Ramos (cell line): ENCODE results near the gene SH3D19.

Experiments
- in situ Hi-C: fragments of 300-500 bp; cut with MboI; formaldehyde crosslinking; loops from one replicate; pipeline ENCODE4 v1.14.3; 2022; ENCODE audit warnings: low sequenced_read_pairs; ENCODE audit not compliant: unreplicated experiment

The SH3D19 gene

DNA sequence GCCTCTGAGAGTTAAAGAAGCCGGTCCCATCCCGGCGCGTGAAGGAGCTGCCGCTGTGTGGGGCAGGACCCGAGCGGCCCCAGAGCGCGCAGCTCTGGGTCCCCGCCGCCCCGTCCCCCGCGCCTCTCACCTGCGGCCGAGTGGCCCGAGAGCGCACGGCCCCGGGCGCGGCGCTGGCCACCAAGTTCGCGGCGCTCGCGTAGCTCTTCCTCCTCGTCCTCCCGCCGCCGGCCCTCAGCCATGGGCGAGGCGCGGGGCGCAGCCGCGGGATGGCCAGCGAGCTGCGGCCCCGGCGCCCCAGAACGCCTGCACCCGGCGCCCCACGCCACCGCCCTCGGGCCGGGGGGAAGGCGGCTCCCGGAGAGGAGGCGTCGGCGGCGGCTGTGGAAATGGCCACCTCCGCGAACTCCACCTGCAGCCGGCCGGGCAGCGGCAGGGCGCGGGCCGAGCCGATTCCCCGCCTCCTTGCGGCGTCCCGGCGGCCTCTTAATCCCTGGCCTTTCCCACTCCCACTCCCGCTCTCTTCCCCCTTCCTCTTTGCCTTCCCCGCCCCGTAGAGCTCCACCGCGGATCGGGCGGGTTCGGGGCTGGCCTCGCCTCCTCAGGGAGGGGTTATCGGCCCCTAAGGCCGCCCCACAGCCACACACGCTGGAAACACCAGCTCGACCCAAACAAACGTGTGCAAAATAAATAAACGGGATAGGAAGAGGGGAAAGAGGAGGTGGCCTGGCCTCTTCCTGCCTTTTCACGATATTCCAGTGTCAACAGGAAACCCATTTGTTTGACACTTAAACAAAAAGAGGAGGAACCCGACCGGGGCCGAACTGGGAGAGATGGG is at the start of gene SH3D19:
TSS of gene SH3D19 (minus strand) at position 495 of the 838 bp plus-strand sequence. CDS start at position 242, 253 bp downstream.
- in situ Hi-C loops: no loop called here

GRCh38 chr4:151362404-151363164 is 37.2 kb upstream of the SH3D19 start:
- in situ Hi-C loops: no loop called here

DNA sequence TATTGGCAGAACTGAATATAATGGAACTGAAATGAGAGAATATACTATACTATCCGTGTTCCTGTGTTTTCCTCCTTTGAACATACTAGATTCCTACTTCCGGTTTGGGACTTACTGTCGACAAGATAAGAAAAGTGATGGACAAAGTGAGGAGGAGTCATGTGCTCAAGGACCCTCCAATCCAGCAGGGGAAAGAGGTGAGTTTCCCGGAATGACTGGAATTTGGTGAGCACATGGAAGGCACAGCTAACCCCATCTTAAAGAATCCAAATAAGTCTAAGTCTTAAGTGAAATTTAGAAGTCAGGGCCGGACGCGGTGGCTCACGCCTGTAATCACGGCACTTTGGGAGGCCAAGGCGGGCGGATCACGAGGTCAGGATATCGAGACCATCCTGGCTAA is 36.6 kb upstream of the SH3D19 start:
- in situ Hi-C loops: no loop called here

GRCh38 chr4:151361126-151361525 is 35.7 kb upstream of the SH3D19 start:
- in situ Hi-C loops: no loop called here

DNA sequence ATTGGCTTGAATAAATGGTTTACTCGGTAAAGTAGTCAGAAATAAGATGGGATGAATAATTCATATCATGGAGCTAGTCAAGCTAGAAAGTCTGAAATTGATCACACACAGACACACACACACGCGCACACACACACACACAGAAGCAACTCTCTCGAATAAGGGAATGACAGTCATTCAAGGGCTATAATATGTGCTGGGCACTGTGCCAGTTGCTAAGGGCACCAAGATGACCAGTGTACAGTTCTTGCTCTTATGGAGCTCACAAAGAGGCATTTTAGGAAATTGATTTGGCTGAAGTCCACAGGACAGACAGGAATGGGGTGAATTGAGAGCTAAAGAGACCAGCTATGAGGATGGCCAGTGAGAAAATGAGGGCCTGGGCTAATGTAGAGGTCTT is 34.2 kb upstream of the SH3D19 start:
- in situ Hi-C loops: no loop called here

- in situ Hi-C loops: no loop called here
Observed at GRCh38 chr4:151358266-151358665, 32.9 kb upstream of the SH3D19 start.

DNA sequence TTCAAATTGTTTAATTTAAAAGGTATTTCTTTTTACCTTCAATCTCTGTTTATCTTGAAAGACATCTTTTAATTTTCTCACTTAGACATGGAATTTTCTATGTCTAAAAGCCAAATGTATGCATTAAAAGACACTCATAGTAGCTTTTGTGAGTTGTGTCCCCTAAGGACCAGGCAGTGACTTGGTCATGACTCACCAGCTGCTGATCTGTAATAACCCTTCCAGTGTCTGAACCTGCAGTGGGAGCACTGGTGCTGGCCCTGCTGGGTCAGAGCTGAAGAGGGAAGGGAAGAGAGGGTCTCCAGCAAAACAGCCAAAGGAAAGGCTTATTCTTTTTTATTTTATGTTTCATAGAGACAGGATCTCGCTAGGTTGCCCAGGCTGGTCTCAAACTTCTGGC is 31.1 kb upstream of the SH3D19 start:
- in situ Hi-C loops: no loop called here

DNA sequence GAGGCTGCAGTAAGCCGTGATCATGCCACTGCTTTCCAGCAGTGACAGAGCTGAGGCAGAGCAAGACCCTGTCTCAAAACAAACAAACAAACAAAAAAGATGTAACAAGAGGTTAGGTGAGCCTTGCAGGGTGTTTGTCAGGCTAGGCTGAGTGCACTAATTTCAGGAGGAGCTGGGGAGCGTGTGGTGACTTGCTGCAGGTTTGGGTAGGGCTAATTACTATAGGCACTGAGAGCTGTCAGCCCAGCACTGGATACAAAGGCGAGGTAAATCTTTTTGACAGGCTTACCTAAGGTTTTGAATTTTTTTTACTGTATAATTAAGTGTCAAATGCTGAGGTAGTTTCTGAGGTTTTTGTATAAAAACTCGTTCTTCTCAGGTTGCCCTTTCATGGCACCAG is 29.8 kb upstream of the SH3D19 start:
- in situ Hi-C loops: no loop called here

DNA sequence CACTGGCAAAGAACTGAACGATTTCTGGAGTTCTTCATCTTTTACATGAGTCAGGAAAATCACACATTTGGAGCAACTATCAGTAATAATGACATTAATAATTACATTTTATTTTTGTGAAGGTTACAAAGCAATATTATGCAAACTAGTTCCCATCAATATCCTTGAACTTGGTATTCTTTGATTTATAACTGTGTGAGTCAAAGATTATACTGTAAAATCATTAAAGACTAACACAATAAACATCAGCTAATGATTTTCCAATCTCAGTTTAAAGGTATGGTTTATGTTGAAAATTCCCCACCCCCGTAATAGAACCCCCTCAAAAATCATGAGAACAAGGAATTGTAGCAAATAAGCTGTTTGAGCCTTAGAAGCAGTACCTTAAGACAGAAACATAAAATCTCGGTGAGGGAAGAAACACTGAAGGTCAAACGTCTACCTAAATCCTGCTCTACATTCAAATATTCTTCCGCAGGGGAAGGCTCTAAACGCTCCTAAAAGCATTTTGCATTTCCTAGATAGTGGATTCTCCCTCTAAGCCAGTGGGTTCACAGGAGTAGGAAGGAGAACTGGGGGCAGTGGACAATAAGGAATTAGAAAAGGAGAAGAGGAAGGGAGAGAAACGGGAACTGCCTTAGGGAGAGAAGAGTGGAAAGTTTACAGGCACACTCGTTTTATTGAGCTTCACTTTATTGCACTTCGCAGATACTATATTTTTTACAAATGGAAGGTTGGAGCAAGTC is 22.3 kb upstream of the SH3D19 start:
- in situ Hi-C loops: no loop called here

- in situ Hi-C loops: no loop called here
Observed at GRCh38 chr4:151344948-151345347, 19.5 kb upstream of the SH3D19 start.

- in situ Hi-C loops: no loop called here
Observed at GRCh38 chr4:151340751-151341385, 15.5 kb upstream of the SH3D19 start.

GRCh38 chr4:151339467-151339866 is 14.1 kb upstream of the SH3D19 start:
- in situ Hi-C loops: no loop called here

- in situ Hi-C loops: no loop called here
Observed at GRCh38 chr4:151331276-151332042, 6.1 kb upstream of the SH3D19 start.

- in situ Hi-C loops: no loop called here
Observed at GRCh38 chr4:151329217-151330007, 4.0 kb upstream of the SH3D19 start.

DNA sequence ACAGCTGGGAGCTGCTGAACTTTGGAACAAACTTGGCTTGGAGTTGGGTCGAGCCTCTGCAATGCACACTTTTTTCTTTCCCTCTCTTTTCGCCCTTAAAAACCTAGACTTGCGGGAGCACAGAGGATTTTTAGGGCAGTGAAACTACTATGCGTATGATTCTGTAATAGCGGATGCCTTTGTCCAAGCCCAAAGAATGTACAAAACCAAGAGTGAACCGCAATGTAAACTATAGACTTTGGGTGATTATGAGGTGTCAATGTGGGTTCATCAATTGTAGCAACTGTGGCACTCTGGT is 493 bp upstream of the SH3D19 start:
- in situ Hi-C loops: no loop called here

DNA sequence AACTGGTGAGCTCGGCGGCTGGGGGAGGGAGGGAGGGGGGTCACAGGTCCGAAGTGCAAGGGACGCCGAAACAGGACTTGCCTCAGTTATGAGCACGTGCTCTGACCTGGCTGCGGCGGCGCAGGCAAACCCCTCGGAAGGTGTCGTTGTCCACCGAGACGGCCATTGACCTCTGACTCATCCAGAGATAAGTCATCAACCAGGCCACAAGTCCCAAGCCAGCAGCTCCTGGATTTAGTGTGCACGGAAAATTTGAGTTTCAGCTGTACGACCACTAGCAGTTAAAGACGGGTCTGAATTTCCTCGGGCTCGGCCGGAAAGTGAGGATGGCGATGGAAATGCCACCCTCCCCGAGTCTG is 674 bp downstream of the SH3D19 start:
- in situ Hi-C loops: no loop called here

DNA sequence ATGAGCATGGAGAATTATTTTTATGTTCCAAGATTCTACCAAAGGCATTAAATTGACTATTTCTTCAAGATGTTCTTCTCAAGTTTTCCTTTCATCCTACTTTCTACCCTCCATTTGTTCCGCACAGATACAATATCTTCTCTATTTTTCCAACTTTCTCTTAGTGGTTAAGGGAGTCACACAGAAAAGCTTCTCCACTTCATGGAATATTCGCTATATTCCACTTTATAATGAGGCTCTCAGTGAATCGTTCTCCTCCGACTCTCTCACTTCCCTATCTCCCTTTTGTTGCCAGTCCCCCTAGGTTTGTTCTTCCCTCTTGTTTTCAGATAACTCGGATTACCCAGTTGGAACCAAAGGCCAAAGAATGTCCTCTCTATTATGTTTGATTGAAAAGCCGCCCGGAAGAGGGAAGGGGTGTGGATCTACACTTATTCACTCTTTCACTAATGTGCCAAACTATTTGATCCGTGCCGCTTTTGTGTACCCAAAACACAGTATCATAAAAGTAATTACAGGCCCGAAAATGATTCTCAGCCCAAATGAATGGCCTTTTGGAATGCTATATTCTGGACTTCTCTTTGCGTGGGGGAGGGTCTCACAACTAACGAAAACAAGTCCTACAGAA is 1.2 kb downstream of the SH3D19 start:
- in situ Hi-C loops: no loop called here

DNA sequence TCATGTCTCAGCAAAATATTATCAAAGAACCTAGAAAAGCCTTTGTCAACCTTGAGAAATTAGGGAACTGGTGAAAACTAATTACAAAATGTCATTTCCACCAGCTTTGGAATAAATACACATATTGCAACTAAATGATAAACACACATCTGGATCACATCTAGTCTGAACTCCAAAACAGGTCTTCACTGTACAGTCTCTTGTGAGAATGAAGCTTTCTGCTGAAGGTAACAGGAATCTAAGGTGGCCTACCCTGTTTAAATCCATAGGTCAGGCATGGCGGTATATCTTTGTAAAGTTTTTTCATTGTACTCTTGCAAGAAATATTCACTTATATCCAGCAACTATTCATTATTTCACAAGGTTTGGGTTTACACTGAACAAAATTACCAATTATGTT is 1.7 kb downstream of the SH3D19 start:
- in situ Hi-C loops: no loop called here

DNA sequence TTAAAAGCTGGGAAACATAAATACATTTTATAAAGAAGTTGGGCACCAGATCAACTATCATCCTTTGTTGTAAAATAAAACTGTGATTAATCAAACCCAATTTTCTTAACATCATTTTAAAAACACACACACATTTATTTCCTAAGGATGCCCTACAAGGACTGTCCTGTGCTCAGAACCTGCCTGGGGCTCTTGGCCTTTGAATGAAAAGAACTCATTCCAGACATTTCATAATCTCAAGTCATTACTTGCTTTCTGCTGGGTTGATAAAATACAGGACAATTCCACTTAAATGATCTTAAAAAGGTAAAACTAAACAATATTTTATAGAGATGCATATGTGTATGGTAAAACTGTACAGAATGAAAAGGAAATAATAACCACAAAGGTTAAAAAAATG is 2.8 kb downstream of the SH3D19 start:
- in situ Hi-C loops: no loop called here
